IMR-90 (cell line): ENCODE measurements around the gene DLL3. TPM values are rescaled to one million over a fixed set of nuclear protein-coding genes. Genes with fewer than 3 reads are reported as not detected.

Source experiments
- ATAC-seq: fragments of 200-7000 bp; cut with Tn5 transposase; 2 replicates; pipeline ENCODE4 v1.9.1; 2020; ENCODE audit warnings: low read depth, mild to moderate bottlenecking, moderate library complexity
- BruUV-seq: library from RNA; stranded (reverse); fragments of 400-500 nt; replicated peaks from 2 replicates; lab custom pipeline; 2021; lab: Mats Ljungman, UMichigan
- CTCF ChIA-PET: fragments of 300-600 bp; formaldehyde crosslinking; extraction: SDS; loops from one replicate; lab custom pipeline; 2021; ENCODE audit warnings: antibody characterized with exemption; lab: Yijun Ruan, JAX
- POLR2A ChIA-PET: fragments of 300-600 bp; sonication (Branson Sonifier 250); formaldehyde crosslinking; loops from one replicate; lab custom pipeline; 2022; ENCODE audit warnings: antibody characterized with exemption; ENCODE audit not compliant: unreplicated experiment; lab: Charles Lee
- DNase-seq: peaks from one replicate; pipeline ENCODE4 v3.0.0; 2013
- H2AFZ ChIP-seq: replicated peaks from 2 replicates; pipeline ENCODE3; 2013; ENCODE audit warnings: low read length, mild to moderate bottlenecking; ENCODE audit not compliant: poor library complexity
- H2AK5ac ChIP-seq: 2 replicates; pipeline ENCODE4 v1.6.1; 2013; ENCODE audit warnings: low read depth, low read length, inconsistent platforms
- H2AK9ac ChIP-seq: replicated peaks from 2 replicates; pipeline ENCODE3; 2013; ENCODE audit warnings: mild to moderate bottlenecking, low read depth, low read length, moderate library complexity; ENCODE audit not compliant: poor library complexity
- H2BK120ac ChIP-seq: 2 replicates; pipeline ENCODE4 v1.6.1; 2013; ENCODE audit warnings: low read depth, low read length, inconsistent platforms
- H2BK15ac ChIP-seq: 3 replicates; pipeline ENCODE4 v1.6.1; 2013; ENCODE audit warnings: low read depth, low read length, inconsistent platforms
- H2BK20ac ChIP-seq: 2 replicates; pipeline ENCODE4 v1.6.1; 2013; ENCODE audit warnings: low read depth, mild to moderate bottlenecking, inconsistent platforms, low read length, moderate library complexity
- H2BK5ac ChIP-seq: 2 replicates; pipeline ENCODE4 v1.6.1; 2013; ENCODE audit warnings: mild to moderate bottlenecking, low read depth, low read length, inconsistent platforms; ENCODE audit not compliant: poor library complexity, severe bottlenecking
- H3K14ac ChIP-seq: replicated peaks from 2 replicates; pipeline ENCODE4 v1.6.1; 2013; ENCODE audit warnings: low read depth, low read length, inconsistent platforms
- H3K18ac ChIP-seq: 2 replicates; pipeline ENCODE4 v1.6.1; 2013; ENCODE audit warnings: low read depth, low read length, control low read depth
- H3K23ac ChIP-seq: 2 replicates; pipeline ENCODE4 v1.6.1; 2013; ENCODE audit warnings: low read depth, low read length, inconsistent platforms
- H3K27ac ChIP-seq: 2 replicates; pipeline ENCODE4 v1.5.1; 2013; ENCODE audit warnings: mild to moderate bottlenecking, control low read depth, low read length; ENCODE audit not compliant: insufficient read depth
- H3K27me3 ChIP-seq: 2 replicates; pipeline ENCODE4 v1.6.1; 2013; ENCODE audit warnings: low read length; ENCODE audit not compliant: control insufficient read depth, insufficient read depth
- H3K36me3 ChIP-seq: 2 replicates; pipeline ENCODE4 v1.6.1; 2013; ENCODE audit warnings: low read length, mixed read lengths; ENCODE audit not compliant: control insufficient read depth, insufficient read depth
- H3K4ac ChIP-seq: 2 replicates; pipeline ENCODE4 v1.6.1; 2013; ENCODE audit warnings: low read depth, low read length, inconsistent platforms
- H3K4me1 ChIP-seq: 2 replicates; pipeline ENCODE4 v1.6.1; 2013; ENCODE audit warnings: low read length, mixed read lengths; ENCODE audit not compliant: control insufficient read depth, insufficient read depth
- H3K4me2 ChIP-seq: 2 replicates; pipeline ENCODE4 v1.6.1; 2013; ENCODE audit warnings: low read depth, mild to moderate bottlenecking, control low read depth, low read length, moderate library complexity
- H3K4me3 ChIP-seq: 2 replicates; pipeline ENCODE4 v1.5.1; 2013; ENCODE audit warnings: low read depth, mild to moderate bottlenecking, control low read depth, low read length, moderate library complexity; ENCODE audit not compliant: insufficient read depth
- H3K56ac ChIP-seq: 2 replicates; pipeline ENCODE4 v1.6.1; 2013; ENCODE audit warnings: low read length, inconsistent platforms; ENCODE audit not compliant: insufficient read depth; ENCODE audit errors: extremely low read depth
- H3K79me1 ChIP-seq, 2 experiments: 2 replicates each; pipeline ENCODE4 v1.6.1; 2013; ENCODE audit warnings: low read length in 2 of 2, inconsistent platforms in 1 of 2, low read depth in 1 of 2
- H3K9ac ChIP-seq: 2 replicates; pipeline ENCODE4 v1.6.1; 2013; ENCODE audit warnings: low read depth, low read length, control low read depth
- H3K9me1 ChIP-seq: 2 replicates; pipeline ENCODE4 v1.6.1; 2013; ENCODE audit warnings: low read length, inconsistent platforms; ENCODE audit not compliant: insufficient read depth
- H3K9me3 ChIP-seq: 2 replicates; pipeline ENCODE4 v1.6.1; 2013; ENCODE audit warnings: low read length; ENCODE audit not compliant: control insufficient read depth, insufficient read depth
- H4K20me1 ChIP-seq: 2 replicates; pipeline ENCODE4 v1.6.1; 2013; ENCODE audit warnings: low read length, inconsistent platforms; ENCODE audit not compliant: insufficient read depth
- H4K5ac ChIP-seq: 2 replicates; pipeline ENCODE4 v1.6.1; 2013; ENCODE audit warnings: mild to moderate bottlenecking, low read depth, low read length, control low read depth
- H4K8ac ChIP-seq, 2 experiments: 2 replicates each; pipeline ENCODE4 v1.6.1; 2013; ENCODE audit warnings: low read depth in 2 of 2, low read length in 2 of 2, control low read depth in 1 of 2, inconsistent platforms in 1 of 2
- H4K91ac ChIP-seq: 2 replicates; pipeline ENCODE4 v1.6.1; 2013; ENCODE audit warnings: low read depth, low read length, inconsistent platforms; ENCODE audit not compliant: insufficient read depth
- BHLHE40 ChIP-seq: fragments of 150-350 bp; IDR thresholded peaks from 2 replicates; pipeline ENCODE4 v1.6.1; 2016; ENCODE audit warnings: mild to moderate bottlenecking, low read depth, low read length
- CEBPB ChIP-seq: IDR thresholded peaks from 2 replicates; pipeline ENCODE4 v1.6.1; 2012; ENCODE audit warnings: low read depth, low read length, improper control_type of control experiment
- CHD1 ChIP-seq: IDR thresholded peaks from 2 replicates; pipeline ENCODE4 v1.6.1; 2012; ENCODE audit warnings: low read depth, low read length, improper control_type of control experiment
- CTCF ChIP-seq: conservative IDR thresholded peaks from 2 replicates; pipeline ENCODE4 v1.5.1; 2012; ENCODE audit warnings: mild to moderate bottlenecking, low read depth, low read length, improper control_type of control experiment
- ELK1 ChIP-seq: fragments of 150-350 bp; IDR thresholded peaks from 2 replicates; pipeline ENCODE4 v1.6.1; 2016; ENCODE audit warnings: low read depth, mild to moderate bottlenecking, low read length, moderate library complexity, borderline replicate concordance
- FOS ChIP-seq: fragments of 150-350 bp; IDR thresholded peaks from 2 replicates; pipeline ENCODE4 v1.6.1; 2016; ENCODE audit warnings: low read depth, low read length
- MAFK ChIP-seq: IDR thresholded peaks from 2 replicates; pipeline ENCODE4 v1.6.1; 2012; ENCODE audit warnings: low read depth, low read length, improper control_type of control experiment
- MXI1 ChIP-seq: IDR thresholded peaks from 2 replicates; pipeline ENCODE4 v1.6.1; 2012; ENCODE audit warnings: low read depth, mild to moderate bottlenecking, low read length, moderate library complexity, borderline replicate concordance
- NFE2L2 ChIP-seq: fragments of 150-350 bp; IDR thresholded peaks from 2 replicates; pipeline ENCODE4 v1.6.1; 2016; ENCODE audit warnings: low read depth, mild to moderate bottlenecking, low read length
- POLR2A ChIP-seq: IDR thresholded peaks from 2 replicates; pipeline ENCODE4 v1.6.1; 2012; ENCODE audit warnings: mild to moderate bottlenecking, low read depth, low read length
- RAD21 ChIP-seq: IDR thresholded peaks from 2 replicates; pipeline ENCODE4 v1.6.1; 2012; ENCODE audit warnings: low read length, improper control_type of control experiment
- RCOR1 ChIP-seq: IDR thresholded peaks from 2 replicates; pipeline ENCODE4 v1.6.1; 2012; ENCODE audit warnings: mild to moderate bottlenecking, low read length, improper control_type of control experiment; ENCODE audit not compliant: insufficient replicate concordance
- RFX5 ChIP-seq: IDR thresholded peaks from 2 replicates; pipeline ENCODE4 v1.8.0; 2012; ENCODE audit warnings: low read depth, mild to moderate bottlenecking, low read length, moderate library complexity
- SMC3 ChIP-seq: fragments of 150-350 bp; IDR thresholded peaks from 2 replicates; pipeline ENCODE4 v1.6.1; 2016; ENCODE audit warnings: low read depth, mild to moderate bottlenecking, antibody characterized with exemption, low read length, moderate library complexity
- USF2 ChIP-seq: fragments of 150-350 bp; IDR thresholded peaks from 2 replicates; pipeline ENCODE4 v1.6.1; 2017; ENCODE audit warnings: mild to moderate bottlenecking, antibody characterized with exemption, low read length, low read depth
- WGBS, 2 experiments: methylation state at CpG; one replicate each; pipeline versions ENCODE4 v1.1.5 to v1.1.7; 2013; ENCODE audit warnings: missing lambda C conversion rate in 2 of 2; ENCODE audit not compliant: insufficient read length in 1 of 2; ENCODE audit errors: extremely low coverage in 2 of 2; 5-methylcytosine and 5-hydroxymethylcytosine counted together
- dilution Hi-C: fragments of 300-500 bp; cut with HindIII; formaldehyde crosslinking; loops from one replicate; pipeline ENCODE4 v1.14.3; 2018; ENCODE audit warnings: low sequenced_read_pairs; ENCODE audit not compliant: unreplicated experiment
- in situ Hi-C: fragments of 300-500 bp; cut with MboI; formaldehyde crosslinking; loops from 3 replicates; pipeline ENCODE4 v1.14.3; 2019; ENCODE audit warnings: low sequenced_read_pairs, inconsistent platforms, mixed read lengths
- intact Hi-C: fragments of 100-400 bp; cut with micrococcal nuclease; formaldehyde crosslinking; loops from 2 replicates; pipeline ENCODE4 v1.10.0; 2022
- polyA plus RNA-seq, 3 experiments: library from polyadenylated mRNA; depleted of rRNA; stranded (reverse); fragments of >200 nt; gene quantifications; 2 replicates each; pipeline ENCODE4 v1.2.3, GENCODE V29; 2012; ENCODE audit warnings: low replicate concordance in 1 of 3
- total RNA-seq: library from RNA; depleted of rRNA; stranded (reverse); fragments of >200 nt; gene quantifications from 2 replicates; pipeline ENCODE4 v1.2.3, GENCODE V29; 2012

DLL3 gene
- total and polyA plus RNA-seq, 2 of the 4 experiments (the other 2 are of a cell fraction), result 0.36 to 1.3 TPM

- Histone ChIP-seq H2BK20ac (no peak overlapping the region), H3K9me1 (peaks cover 2% of the 10 kb centered on the region; the same call in 1 of the 2 replicates), H2AFZ (no peak overlapping the region), H3K27me3 (no peaks in the 10 kb centered on the region), H4K5ac (no peak overlapping the region), H3K9me3 (no peaks in the 10 kb centered on the region), H3K9ac (no peak overlapping the region), H3K14ac (no peak overlapping the region), H4K8ac (no peak overlapping the region), H3K4me3 (no peak overlapping the region), H3K4me1 (no peaks in the 10 kb centered on the region), H2AK9ac (no peak overlapping the region), H3K4ac (no peak overlapping the region), H4K91ac (no peak overlapping the region), H3K4me2 (no peak overlapping the region), H3K18ac (no peak overlapping the region), H3K36me3 (peaks cover 84% of the 10 kb centered on the region), H3K56ac (no peak overlapping the region), H3K27ac (no peak overlapping the region), H2AK5ac (no peak overlapping the region), H3K79me1 (peaks cover 13% of the 10 kb centered on the region in 2 experiments; a peak in 3 of 4 replicates), H4K20me1 (peaks cover 12% of the 10 kb centered on the region), H3K23ac (no peak overlapping the region), H2BK15ac (no peak overlapping the region), H2BK120ac (no peak overlapping the region), H2BK5ac (no peak overlapping the region)
- ATAC-seq, result no peak
- WGBS, 2 experiments, result no CpG with 5 or more reads among the region's 32 CpGs
- ChIA-PET CTCF (no interaction called here), POLR2A (no interaction called here)
- in situ Hi-C loops (no loop called here), dilution Hi-C loops (no loop called here), intact Hi-C loops (no loop called here)
- BruUV-seq, result no TSS peak
- DNase-seq, result no peak
- no peak for TF ChIP-seq USF2
- no peak for TF ChIP-seq SMC3
- no peak for TF ChIP-seq MAFK
- TF ChIP-seq RFX5, result no peak
- no peak for TF ChIP-seq MXI1
- no peak for TF ChIP-seq RAD21
- no peak for TF ChIP-seq CHD1
- no peak for TF ChIP-seq NFE2L2
- TF ChIP-seq CTCF, result no peak
- no peak for TF ChIP-seq BHLHE40
- no peak for TF ChIP-seq CEBPB
- no peak for TF ChIP-seq RCOR1
- TF ChIP-seq FOS, result no peak
- TF ChIP-seq POLR2A, result no peak
- no peak for TF ChIP-seq ELK1
Observed at GRCh38 chr19:39472746-39473442, 25.9 kb upstream of the DLL3 start.
